Hematopoietic multipotent progenitor cell treated with erythropoietin and hydrocortisone succinate and interleukin-3 and kit ligand, for 4 days (in vitro differentiated cells): ENCODE data around the gene ADGRL3.
"Not testable (repeated sequence)": the region's sequence is repeated elsewhere in the genome, so short reads cannot be mapped to it uniquely, and the experiment has no call there.

Source experiments
- DNase-seq: peaks from one replicate; pipeline ENCODE4 v3.0.0-alpha.2; 2015

ADGRL3 gene

GRCh38 chr4:61207156-61207555 is 7.0 kb downstream of the ADGRL3 start:
- not testable (repeated sequence) for DNase-seq

GRCh38 chr4:61210186-61210939 is 10.2 kb downstream of the ADGRL3 start:
- DNase-seq = no peak

GRCh38 chr4:61211781-61212180 is 11.7 kb downstream of the ADGRL3 start:
- DNase-seq = no peak

- no peak for DNase-seq
Measured at GRCh38 chr4:61212788-61213187, 12.7 kb downstream of the ADGRL3 start.

GRCh38 chr4:61214680-61215079 is 14.6 kb downstream of the ADGRL3 start:
- DNase-seq = no peak

- no peak for DNase-seq
Measured at GRCh38 chr4:61217222-61217621, 17.1 kb downstream of the ADGRL3 start.

GRCh38 chr4:61220556-61220955 is 20.4 kb downstream of the ADGRL3 start:
- DNase-seq = no peak

GRCh38 chr4:61223385-61223784 is 23.3 kb downstream of the ADGRL3 start:
- no peak for DNase-seq

- DNase-seq = no peak
Measured at GRCh38 chr4:61224573-61224972, 24.4 kb downstream of the ADGRL3 start.

GRCh38 chr4:61225656-61226055 is 25.5 kb downstream of the ADGRL3 start:
- DNase-seq = no peak

- DNase-seq = no peak
Measured at GRCh38 chr4:61231421-61231820, 31.3 kb downstream of the ADGRL3 start.

- DNase-seq = no peak
Measured at GRCh38 chr4:61239250-61239649, 39.1 kb downstream of the ADGRL3 start.

- no peak for DNase-seq
Measured at GRCh38 chr4:61243962-61244361, 43.8 kb downstream of the ADGRL3 start.

- no peak for DNase-seq
Measured at GRCh38 chr4:61245069-61245714, 45.1 kb downstream of the ADGRL3 start.

GRCh38 chr4:61246034-61246433 is 45.9 kb downstream of the ADGRL3 start:
- no peak for DNase-seq

GRCh38 chr4:61248705-61249104 is 48.6 kb downstream of the ADGRL3 start:
- DNase-seq = no peak

GRCh38 chr4:61251129-61251528 is 51.0 kb downstream of the ADGRL3 start:
- DNase-seq = no peak

- no peak for DNase-seq
Measured at GRCh38 chr4:61254406-61254805, 54.3 kb downstream of the ADGRL3 start.

GRCh38 chr4:61273233-61273632 is 73.1 kb downstream of the ADGRL3 start:
- DNase-seq = peak; percentile 77

- no peak for DNase-seq
Measured at GRCh38 chr4:61274286-61274685, 74.2 kb downstream of the ADGRL3 start.

- DNase-seq = no peak
Measured at GRCh38 chr4:61275241-61275640, 75.1 kb downstream of the ADGRL3 start.

GRCh38 chr4:61276029-61276428 is 75.9 kb downstream of the ADGRL3 start:
- DNase-seq = no peak

GRCh38 chr4:61277785-61278760 is 77.9 kb downstream of the ADGRL3 start:
- DNase-seq = no peak
